Measurements from ENCODE around the gene FLYWCH2. TPM values are rescaled to one million over a fixed set of nuclear protein-coding genes. Genes with fewer than 3 reads are reported as not detected.
"Not testable (repeated sequence)": the region's sequence is repeated elsewhere in the genome, so short reads cannot be mapped to it uniquely, and the experiment has no call there.

FLYWCH2 gene
- total RNA-seq, 1 donor from 2014 or later, result 26.9 TPM

DNA sequence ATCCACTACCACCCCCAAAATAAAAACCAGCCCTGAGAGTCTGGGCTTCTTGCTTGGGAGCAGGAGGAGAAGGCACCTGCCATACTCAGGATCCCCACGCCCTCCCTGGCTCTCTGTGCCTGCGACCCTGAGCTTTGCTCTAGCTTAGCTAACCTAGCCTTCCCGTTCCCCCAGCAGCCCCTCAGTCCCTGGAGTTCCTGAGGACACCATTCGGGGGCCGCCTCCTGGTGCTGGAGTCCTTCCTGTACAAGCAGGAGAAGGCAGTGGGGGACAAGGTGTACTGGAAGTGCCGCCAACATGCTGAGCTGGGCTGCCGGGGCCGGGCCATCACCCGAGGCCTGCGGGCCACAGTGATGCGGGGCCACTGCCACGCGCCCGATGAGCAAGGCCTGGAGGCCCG, 47.2 kb downstream of the FLYWCH2 start:
- TF ChIP-seq, protein P1, sequence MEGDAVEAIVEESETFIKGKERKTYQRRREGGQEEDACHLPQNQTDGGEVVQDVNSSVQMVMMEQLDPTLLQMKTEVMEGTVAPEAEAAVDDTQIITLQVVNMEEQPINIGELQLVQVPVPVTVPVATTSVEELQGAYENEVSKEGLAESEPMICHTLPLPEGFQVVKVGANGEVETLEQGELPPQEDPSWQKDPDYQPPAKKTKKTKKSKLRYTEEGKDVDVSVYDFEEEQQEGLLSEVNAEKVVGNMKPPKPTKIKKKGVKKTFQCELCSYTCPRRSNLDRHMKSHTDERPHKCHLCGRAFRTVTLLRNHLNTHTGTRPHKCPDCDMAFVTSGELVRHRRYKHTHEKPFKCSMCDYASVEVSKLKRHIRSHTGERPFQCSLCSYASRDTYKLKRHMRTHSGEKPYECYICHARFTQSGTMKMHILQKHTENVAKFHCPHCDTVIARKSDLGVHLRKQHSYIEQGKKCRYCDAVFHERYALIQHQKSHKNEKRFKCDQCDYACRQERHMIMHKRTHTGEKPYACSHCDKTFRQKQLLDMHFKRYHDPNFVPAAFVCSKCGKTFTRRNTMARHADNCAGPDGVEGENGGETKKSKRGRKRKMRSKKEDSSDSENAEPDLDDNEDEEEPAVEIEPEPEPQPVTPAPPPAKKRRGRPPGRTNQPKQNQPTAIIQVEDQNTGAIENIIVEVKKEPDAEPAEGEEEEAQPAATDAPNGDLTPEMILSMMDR (IDR thresholded peaks at IDR 0.05; ENCODE audit: unreplicated experiment), result no peak
- Mint-ChIP-seq H3K9me3 (ENCODE audit: low read depth) (no peaks in the 10 kb centered on the region), H3K4me3 (ENCODE audit: low read depth) (no peak overlapping the region), H3K27me3 (peaks cover 3% of the 10 kb centered on the region), H3K4me1 (ENCODE audit: low read depth) (peaks cover 24% of the 10 kb centered on the region), H3K27ac (no peak overlapping the region), H3K36me3 (ENCODE audit: insufficient read depth) (peaks cover 4% of the 10 kb centered on the region)
- DNase-seq (ENCODE audit: low spot score, unreplicated experiment), result no peak

DNA sequence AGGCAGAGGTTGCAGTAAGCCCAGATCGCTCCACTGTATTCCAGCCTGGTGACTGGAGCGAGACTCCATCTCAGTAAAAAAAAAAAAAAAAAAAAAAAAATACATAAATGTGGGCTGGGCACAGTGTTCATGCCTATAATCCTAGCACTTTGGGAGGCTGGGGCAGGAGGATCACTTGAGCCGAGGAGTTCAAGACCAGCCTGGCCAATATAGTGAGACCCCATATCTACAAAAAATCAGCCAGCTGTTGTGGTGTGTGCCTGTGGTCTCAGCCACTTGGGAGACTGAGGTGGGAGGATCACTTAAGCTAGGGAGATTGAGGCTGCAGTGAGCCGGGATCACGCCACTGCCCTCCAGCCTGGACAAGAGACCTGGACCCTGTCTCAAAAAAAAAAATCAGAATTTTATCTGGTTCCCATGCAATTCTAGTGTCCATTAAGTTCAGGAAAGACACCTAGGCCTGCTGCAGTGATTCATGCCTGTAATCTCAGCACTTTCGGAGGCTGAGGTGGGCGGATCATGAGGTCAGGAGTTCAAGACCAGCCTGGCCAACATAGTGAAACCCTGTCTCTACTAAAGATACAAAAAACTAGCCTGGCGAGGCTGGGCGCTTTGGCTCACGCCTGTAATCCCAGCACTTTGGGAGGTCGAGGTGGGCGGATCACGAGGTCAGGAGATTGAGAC, 48.4 kb downstream of the FLYWCH2 start:
- H3K27ac Mint-ChIP-seq; DNase-seq (ENCODE audit: low spot score, unreplicated experiment); H3K27me3 Mint-ChIP-seq; H3K9me3 Mint-ChIP-seq (ENCODE audit: low read depth); H3K4me3 Mint-ChIP-seq (ENCODE audit: low read depth); H3K36me3 Mint-ChIP-seq (ENCODE audit: insufficient read depth): not testable (repeated sequence)
- H3K4me1 Mint-ChIP-seq (ENCODE audit: low read depth), result peaks cover 21% of the 10 kb centered on the region

DNA sequence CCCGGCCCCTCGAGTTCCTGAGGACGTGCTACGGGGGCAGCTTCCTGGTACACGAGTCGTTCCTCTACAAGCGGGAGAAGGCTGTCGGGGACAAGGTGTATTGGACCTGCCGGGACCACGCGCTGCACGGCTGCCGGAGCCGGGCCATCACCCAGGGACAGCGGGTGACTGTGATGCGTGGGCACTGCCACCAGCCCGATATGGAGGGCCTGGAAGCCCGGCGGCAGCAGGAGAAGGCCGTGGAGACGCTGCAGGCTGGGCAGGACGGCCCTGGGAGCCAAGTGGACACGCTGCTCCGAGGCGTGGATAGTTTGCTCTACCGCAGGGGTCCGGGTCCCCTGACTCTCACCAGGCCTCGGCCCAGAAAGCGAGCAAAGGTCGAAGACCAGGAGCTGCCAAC, 50.1 kb downstream of the FLYWCH2 start:
- H3K4me3 Mint-ChIP-seq (ENCODE audit: low read depth), result no peak overlapping the region
- peaks cover 6% of the 10 kb centered on the region for H3K36me3 Mint-ChIP-seq (ENCODE audit: insufficient read depth)
- no peak for DNase-seq (ENCODE audit: low spot score, unreplicated experiment)
- peaks cover 10% of the 10 kb centered on the region for H3K4me1 Mint-ChIP-seq (ENCODE audit: low read depth)
- H3K9me3 Mint-ChIP-seq (ENCODE audit: low read depth), result no peaks in the 10 kb centered on the region
- no peaks in the 10 kb centered on the region for H3K27me3 Mint-ChIP-seq
- TF ChIP-seq, protein P1 (IDR thresholded peaks at IDR 0.05; ENCODE audit: unreplicated experiment), result no peak
- no peak overlapping the region for H3K27ac Mint-ChIP-seq

DNA sequence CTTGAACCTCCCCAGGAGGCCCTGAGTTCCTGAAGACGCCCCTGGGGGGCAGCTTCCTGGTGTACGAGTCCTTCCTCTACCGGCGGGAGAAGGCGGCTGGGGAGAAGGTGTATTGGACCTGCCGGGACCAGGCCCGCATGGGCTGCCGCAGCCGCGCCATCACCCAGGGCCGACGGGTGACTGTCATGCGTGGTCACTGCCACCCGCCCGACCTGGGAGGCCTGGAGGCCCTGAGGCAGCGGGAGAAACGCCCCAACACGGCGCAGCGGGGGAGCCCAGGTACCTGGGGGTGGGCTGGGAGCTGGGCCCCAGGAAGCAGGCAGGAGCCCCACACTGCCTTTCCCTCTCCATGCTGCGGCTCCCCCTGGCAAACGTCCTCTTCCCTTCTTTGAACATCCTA, 50.7 kb downstream of the FLYWCH2 start:
- TF ChIP-seq, protein P1 (IDR thresholded peaks at IDR 0.05; ENCODE audit: unreplicated experiment), result no peak
- no peaks in the 10 kb centered on the region for H3K9me3 Mint-ChIP-seq (ENCODE audit: low read depth)
- H3K27ac Mint-ChIP-seq, result no peak overlapping the region
- DNase-seq (ENCODE audit: low spot score, unreplicated experiment), result no peak
- H3K27me3 Mint-ChIP-seq, result no peaks in the 10 kb centered on the region
- H3K4me1 Mint-ChIP-seq (ENCODE audit: low read depth), result peaks cover 5% of the 10 kb centered on the region
- H3K4me3 Mint-ChIP-seq (ENCODE audit: low read depth), result no peak overlapping the region
- peaks cover 6% of the 10 kb centered on the region for H3K36me3 Mint-ChIP-seq (ENCODE audit: insufficient read depth)

DNA sequence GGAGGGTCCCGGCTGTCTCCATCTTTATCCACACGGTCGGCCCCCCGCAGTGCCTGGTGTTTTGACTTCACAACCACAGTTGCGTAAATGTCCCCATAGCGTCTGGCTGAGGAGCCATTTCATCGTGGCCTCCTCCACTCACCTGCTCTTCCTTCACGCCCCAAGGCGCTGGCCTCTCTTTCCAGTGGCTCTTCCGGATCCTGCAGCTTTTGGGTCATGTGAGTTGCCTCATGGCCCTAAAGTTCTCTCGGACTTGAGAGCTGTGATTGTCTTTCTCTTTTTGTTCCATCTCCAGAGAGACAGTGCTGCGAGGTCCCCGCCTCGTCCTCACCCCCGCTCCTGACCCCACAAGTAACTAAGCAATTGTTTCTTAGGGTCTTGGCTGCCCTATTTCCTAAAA, 51.4 kb downstream of the FLYWCH2 start:
- no peak overlapping the region for H3K4me3 Mint-ChIP-seq (ENCODE audit: low read depth)
- H3K27ac Mint-ChIP-seq, result peak overlapping the region; percentile 58
- H3K9me3 Mint-ChIP-seq (ENCODE audit: low read depth), result no peaks in the 10 kb centered on the region
- no peak for DNase-seq (ENCODE audit: low spot score, unreplicated experiment)
- peaks cover 6% of the 10 kb centered on the region for H3K36me3 Mint-ChIP-seq (ENCODE audit: insufficient read depth)
- H3K4me1 Mint-ChIP-seq (ENCODE audit: low read depth), result no peaks in the 10 kb centered on the region
- TF ChIP-seq, protein P1 (IDR thresholded peaks at IDR 0.05; ENCODE audit: unreplicated experiment), result no peak
- no peaks in the 10 kb centered on the region for H3K27me3 Mint-ChIP-seq

DNA sequence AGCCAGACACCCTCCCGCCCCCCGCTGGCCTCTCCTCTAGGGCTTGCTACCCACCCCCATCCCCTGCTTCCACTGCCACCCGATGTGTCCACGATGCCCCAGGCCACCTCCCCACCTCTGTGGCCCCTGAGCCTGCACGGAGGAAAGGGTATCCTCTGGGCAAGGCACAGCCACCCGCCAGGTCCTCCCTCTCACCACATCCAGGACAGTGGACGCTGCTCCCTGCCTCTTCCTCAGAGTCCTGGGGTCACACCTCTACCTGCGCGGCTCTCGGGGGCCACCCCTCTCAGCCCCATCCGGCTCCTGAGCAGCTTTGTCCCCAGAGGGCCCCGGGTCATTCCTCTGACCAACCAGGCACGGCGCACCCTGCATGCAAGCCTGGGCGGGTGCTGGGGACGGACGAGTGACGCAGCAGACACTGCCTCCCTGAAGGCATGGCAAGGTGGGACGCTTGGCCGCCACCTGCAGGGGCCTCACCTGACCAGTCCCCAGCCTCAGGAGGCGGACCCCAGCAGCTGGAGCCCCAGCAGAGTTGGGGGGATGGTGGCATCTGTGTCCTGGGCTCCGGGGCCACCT, 53.5 kb downstream of the FLYWCH2 start:
- no peaks in the 10 kb centered on the region for H3K9me3 Mint-ChIP-seq (ENCODE audit: low read depth)
- DNase-seq (ENCODE audit: low spot score, unreplicated experiment), result no peak
- TF ChIP-seq, protein P1 (IDR thresholded peaks at IDR 0.05; ENCODE audit: unreplicated experiment), result no peak
- peaks cover 6% of the 10 kb centered on the region for H3K36me3 Mint-ChIP-seq (ENCODE audit: insufficient read depth)
- H3K27me3 Mint-ChIP-seq, result no peaks in the 10 kb centered on the region
- no peak overlapping the region for H3K27ac Mint-ChIP-seq
- H3K4me3 Mint-ChIP-seq (ENCODE audit: low read depth), result no peak overlapping the region
- H3K4me1 Mint-ChIP-seq (ENCODE audit: low read depth), result no peaks in the 10 kb centered on the region
